AG09309 (cell line): Measurements from ENCODE around the gene STRN3.
"Not testable (repeated sequence)": the region's sequence is repeated elsewhere in the genome, so short reads cannot be mapped to it uniquely, and the experiment has no call there.

Experiments used
- DNase-seq: peaks from one replicate; pipeline ENCODE4 v3.0.0-alpha.2; 2010; ENCODE audit warnings: low read depth
- H3K4me3 ChIP-seq: 2 replicates; pipeline ENCODE4 v1.5.1; 2011; ENCODE audit warnings: mild to moderate bottlenecking, low read depth, low read length, moderate library complexity; ENCODE audit not compliant: control insufficient read depth
- TF ChIP-seq, protein P1 (sequence below): IDR thresholded peaks from 2 replicates; pipeline ENCODE4 v1.5.1; 2011; ENCODE audit warnings: mild to moderate bottlenecking, low read depth, low read length, inconsistent platforms; ENCODE audit not compliant: insufficient read depth, control insufficient read depth; ENCODE audit errors: missing control alignments

STRN3 gene

DNA sequence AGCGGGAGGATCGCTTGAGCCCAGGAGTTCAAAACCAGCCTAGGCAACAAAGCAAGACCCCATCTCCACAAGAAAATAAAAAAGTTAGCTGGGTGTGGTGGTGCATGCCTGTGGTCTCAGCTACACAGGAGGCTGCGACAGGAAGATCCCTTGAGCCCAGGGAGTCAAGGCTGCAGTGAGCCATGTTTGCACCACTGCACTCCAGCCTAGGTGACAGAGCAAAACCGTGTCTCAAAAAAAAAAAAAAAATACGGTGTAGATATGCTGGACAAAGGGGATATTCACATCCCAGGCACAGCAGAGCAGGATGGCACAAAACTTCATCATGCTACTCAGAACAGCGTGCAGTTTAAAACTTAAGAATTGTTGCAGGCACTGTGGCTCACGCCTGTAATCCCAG lies 24.8 kb upstream of the STRN3 start:
- no peak for DNase-seq
- TF ChIP-seq, protein P1, sequence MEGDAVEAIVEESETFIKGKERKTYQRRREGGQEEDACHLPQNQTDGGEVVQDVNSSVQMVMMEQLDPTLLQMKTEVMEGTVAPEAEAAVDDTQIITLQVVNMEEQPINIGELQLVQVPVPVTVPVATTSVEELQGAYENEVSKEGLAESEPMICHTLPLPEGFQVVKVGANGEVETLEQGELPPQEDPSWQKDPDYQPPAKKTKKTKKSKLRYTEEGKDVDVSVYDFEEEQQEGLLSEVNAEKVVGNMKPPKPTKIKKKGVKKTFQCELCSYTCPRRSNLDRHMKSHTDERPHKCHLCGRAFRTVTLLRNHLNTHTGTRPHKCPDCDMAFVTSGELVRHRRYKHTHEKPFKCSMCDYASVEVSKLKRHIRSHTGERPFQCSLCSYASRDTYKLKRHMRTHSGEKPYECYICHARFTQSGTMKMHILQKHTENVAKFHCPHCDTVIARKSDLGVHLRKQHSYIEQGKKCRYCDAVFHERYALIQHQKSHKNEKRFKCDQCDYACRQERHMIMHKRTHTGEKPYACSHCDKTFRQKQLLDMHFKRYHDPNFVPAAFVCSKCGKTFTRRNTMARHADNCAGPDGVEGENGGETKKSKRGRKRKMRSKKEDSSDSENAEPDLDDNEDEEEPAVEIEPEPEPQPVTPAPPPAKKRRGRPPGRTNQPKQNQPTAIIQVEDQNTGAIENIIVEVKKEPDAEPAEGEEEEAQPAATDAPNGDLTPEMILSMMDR = no peak
- no peak overlapping the region for H3K4me3 ChIP-seq

DNA sequence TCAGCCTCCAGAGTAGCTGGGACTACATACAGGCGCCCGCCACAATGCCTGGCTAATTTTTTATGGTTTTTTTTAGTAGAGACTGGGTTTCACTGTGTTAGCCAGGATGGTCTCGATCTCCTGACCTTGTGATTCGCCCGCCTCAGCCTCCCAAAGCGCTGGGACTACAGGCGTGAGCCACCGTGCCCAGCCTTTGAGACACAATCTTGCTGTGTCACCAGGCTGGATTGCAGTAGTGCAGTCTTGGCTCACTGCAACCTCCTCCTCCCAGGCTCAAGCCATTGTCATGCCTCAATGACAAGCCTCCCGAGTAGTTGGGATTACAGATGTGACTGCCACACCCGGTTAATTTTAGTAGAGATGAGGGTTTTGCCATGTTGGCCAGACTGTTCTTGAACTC lies 21.3 kb upstream of the STRN3 start:
- TF ChIP-seq, protein P1 = no peak
- H3K4me3 ChIP-seq = no peak overlapping the region
- DNase-seq = no peak

- TF ChIP-seq, protein P1 = no peak
- no peak overlapping the region for H3K4me3 ChIP-seq
- DNase-seq = no peak
These were observed 19.4 kb upstream of the STRN3 start for GRCh38 chr14:31045501-31046080.

DNA sequence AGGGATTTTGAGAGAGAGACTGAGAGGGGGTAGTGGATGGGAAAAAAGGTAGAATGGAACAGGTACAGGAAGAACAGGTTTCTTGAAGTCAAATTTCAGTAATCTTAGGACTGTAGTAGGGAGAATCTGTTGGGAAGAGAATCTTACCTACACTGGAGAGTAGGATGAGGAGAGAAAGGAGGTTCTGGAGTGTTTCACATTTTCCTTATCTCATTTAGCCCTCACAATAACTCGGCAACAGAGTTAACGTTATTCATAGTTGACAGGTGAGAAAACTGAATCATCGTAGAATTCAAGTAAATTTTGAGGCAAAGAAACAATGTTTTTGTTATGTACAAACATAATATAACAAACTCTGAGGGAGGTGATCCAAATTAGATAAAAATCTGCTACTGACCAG lies 17.2 kb upstream of the STRN3 start:
- no peak for DNase-seq
- TF ChIP-seq, protein P1 = no peak
- no peak overlapping the region for H3K4me3 ChIP-seq

GRCh38 chr14:31042893-31043292 lies 16.7 kb upstream of the STRN3 start:
- DNase-seq, H3K4me3 ChIP-seq: not testable (repeated sequence)

GRCh38 chr14:31042300-31042699 lies 16.1 kb upstream of the STRN3 start:
- no peak overlapping the region for H3K4me3 ChIP-seq
- TF ChIP-seq, protein P1 = no peak
- no peak for DNase-seq

GRCh38 chr14:31038521-31039166 lies 12.5 kb upstream of the STRN3 start:
- TF ChIP-seq, protein P1 = no peak
- no peak overlapping the region for H3K4me3 ChIP-seq
- DNase-seq = no peak
